Stimulated activated CD4-positive, alpha-beta T cell treated with anti-CD3 and anti-CD28 coated beads, Interleukin-15, amount 100 ng/mL, for 1 hour (primary cell): ENCODE data around the gene ERVW-1.
"Not testable (repeated sequence)": the region's sequence is repeated elsewhere in the genome, so short reads cannot be mapped to it uniquely, and the experiment has no call there.

Experiments used
- DNase-seq, 2 donors: peaks; one replicate each; pipeline ENCODE4 v3.0.0-alpha.2; 2020; ENCODE audit warnings: low read depth in 1 of 2, low spot score in 1 of 2

The ERVW-1 gene

DNA sequence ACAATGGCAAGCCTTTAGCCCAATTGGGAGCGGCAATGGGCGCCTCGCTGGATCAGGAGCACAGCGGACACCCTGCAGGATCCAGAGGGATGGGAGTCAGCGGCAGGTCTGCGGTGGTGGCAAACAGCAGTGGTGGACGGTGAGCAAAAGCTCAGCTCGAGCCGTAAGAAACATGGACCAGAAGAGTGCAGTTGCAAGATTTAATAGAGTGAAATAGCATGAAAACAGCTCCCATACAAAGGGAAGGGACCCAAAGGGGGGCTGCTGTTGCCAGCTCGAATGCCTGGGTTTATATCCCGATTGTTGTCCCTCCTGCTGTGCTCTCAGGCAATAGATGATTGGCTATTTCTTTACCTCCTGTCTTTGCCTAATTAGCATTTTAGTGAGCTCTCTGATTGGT, at the start of gene ERVW-1:
TSS of gene ERVW-1 (minus strand) at position 266 of the 400 bp plus-strand sequence. CDS start 7,565 bp downstream, outside the sequence.
- DNase-seq: not testable (repeated sequence)

DNA sequence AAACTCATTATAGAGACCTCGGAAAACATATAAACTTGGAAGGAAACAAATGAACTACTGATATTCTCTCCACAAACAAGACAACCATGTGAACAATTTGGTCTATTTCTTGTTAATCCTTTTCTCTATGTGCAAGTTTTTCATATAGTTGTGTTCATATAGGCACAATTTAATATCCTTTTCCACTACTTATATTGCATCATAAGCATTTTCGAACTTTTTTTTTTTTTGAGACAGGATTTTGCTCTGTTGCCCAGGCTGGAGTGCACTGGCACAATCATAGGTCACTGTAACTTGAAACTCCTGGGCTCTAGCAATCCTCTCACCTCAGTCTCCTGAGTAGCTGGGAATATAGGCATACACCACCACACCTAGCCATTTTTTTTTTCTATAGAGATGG, 45.4 kb upstream of the ERVW-1 start:
- no peak for DNase-seq

DNA sequence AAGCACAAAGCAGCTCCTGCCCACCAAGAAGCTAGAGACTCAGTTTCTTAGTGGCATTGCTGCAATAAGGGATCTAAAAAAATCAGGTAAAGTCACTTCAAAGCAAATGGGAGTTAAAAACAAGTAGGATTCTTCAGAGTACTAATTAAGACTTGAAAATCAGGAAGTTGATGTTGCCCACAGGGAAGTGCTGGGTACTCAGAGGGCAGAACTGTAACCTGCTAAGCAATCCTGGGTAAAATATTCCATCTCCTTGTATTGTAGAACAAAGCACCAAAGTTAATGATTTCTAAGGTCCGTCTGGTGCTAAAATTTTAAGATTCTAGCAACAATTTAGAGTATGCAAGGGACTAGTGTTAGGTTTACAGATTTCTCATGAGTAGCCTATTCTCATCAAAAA, 42.3 kb upstream of the ERVW-1 start:
- DNase-seq: no peak

GRCh38 chr7:92517631-92518030, 39.9 kb upstream of the ERVW-1 start:
- no peak for DNase-seq

DNA sequence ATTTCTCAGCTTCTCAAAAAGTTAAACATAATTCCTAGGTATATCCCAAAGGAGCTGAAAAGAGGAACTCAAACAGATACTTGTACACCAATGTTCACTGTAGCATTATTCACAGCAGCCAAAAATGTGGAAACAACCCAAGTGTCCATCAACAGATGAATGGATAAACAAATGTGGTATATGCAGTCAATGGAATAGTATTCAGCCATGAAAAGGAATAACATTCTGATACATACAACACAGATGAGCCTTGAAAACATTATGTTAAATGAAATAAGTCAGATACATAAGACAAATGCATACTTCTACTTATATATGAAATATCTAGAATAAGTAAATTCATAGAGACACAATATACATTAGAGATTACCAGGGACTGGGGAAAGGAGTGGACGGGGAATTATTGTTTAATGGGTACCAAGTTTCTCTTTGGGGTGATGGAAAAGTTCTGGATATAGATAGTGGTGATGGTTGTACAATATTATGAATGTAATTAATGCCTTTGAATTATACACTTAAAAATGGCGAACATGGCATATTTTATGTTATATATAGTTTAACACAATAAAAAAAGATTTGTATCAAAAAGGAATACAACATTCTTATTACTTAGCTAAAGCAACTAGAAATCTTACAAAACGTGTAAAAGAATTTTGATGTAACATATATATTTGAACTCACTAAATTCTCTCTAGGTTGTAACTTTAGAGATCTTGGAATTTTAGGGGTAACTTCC, 35.6 kb upstream of the ERVW-1 start:
- DNase-seq: no peak

DNA sequence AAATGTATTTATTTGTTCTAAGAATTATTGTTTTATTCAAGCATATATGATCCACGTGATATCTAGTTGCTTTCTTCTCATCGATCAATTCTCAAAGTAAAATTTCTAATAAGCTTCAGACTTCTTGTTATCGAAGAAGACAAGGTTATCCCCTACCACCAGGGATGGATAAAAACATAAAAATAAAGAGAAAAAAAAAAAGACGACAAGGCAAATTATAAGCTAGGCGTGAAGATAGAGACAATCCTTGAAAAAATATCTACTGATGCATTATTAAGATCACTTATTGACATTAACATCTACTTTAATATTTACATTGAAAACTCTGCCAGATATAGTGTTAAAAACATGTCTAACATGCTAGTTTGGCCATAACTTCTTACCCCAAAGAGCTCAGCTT, 31.2 kb upstream of the ERVW-1 start:
- DNase-seq: no peak

DNA sequence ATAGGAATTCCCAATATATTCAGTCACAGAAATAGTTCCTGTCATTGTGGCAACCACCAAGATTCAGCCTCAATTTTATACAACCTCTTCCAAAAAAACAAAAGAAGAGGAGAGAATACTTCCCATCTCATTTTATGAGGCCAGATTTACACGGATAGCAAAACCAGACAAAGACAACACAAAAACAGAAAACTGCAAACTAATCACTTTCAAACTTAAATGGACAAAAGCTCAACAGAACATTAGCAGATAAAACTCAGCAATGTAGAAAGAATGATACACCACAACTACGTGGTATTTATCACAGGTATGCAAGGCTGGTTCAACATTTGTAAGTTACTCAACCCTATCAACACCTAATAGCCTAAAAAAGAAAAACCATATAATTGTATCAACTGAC, 28.6 kb upstream of the ERVW-1 start:
- DNase-seq: no peak

- no peak for DNase-seq
Observed at GRCh38 chr7:92504563-92504962, 26.8 kb upstream of the ERVW-1 start.

DNA sequence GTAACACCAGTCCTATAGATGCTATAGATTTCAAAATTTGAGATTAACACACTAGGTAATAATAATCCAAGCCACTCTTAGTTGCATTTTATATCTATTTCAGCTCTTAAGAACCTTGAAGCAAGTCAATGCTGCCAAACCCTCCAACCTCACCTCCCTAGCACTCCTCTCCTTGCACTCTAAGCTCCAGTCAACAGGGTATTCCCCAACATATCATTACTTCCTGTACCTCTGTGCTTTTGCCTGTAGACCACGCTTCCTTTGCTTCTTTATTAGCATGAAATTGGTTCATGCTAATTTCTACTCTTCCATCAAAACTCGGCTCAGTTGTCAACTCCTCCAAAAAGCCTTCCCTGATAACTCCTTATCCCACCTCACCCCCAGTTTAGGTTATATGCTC, 26.0 kb upstream of the ERVW-1 start:
- DNase-seq: no peak

GRCh38 chr7:92498557-92498956, 20.8 kb upstream of the ERVW-1 start:
- no peak for DNase-seq

- DNase-seq: no peak
Observed at GRCh38 chr7:92496876-92497275, 19.1 kb upstream of the ERVW-1 start.

DNA sequence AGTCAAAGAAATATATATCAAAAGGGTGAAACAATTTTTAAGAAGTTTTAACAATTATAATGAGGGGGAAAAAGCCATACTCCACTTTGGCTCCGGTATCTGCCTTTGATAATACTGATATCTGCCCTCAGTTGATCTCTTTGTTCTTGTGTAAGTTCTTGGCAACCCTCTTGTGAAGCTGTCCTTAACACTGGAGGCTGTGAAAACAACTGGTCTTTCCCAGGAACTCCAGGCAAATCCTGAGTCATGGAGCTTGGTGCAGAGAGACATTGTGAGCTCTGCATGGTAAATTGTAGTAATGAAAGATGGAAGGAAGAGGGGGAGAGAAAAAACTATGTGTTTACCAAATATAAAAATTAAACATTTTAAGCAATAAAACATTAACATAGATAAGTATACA, 11.9 kb upstream of the ERVW-1 start:
- no peak for DNase-seq

DNA sequence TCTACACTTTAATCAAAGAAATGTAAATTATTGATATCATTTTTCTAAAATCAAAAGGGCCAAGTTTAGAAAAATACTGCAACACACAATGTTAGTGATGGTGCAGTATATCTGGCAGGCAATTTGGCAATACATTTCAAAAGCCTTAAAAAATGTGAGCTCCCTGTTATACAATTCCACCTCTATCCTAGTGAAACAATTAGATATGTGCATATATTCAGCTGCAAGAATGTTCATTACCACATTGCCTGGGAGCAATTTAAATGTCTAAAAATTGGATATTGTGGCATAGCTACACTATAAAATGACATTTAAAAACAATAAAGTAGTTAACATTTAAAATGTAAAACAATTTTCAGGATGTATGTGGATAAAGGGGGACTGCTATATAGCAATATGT, 10.1 kb upstream of the ERVW-1 start:
- DNase-seq: no peak

DNA sequence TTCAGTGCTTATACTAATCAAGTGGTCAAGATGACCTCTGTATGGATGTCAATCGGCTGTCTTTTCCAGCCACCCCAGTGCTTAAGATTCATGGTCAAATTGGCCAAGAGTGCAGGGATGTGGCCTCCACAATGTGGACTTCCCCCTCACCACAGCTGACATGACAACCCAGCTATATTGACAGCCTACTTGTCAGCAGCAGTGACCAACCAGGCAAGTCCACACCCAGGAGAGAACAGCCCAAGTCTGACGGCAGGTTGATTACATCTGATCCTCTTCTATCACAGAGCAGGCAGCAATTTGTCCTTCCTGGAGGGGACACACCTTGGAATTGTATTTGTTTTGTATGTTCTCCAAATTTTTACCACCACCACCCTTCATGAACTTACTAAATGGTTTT, 8.2 kb upstream of the ERVW-1 start:
- no peak for DNase-seq

- DNase-seq: no peak
Observed at GRCh38 chr7:92485267-92485892, 7.6 kb upstream of the ERVW-1 start.

DNA sequence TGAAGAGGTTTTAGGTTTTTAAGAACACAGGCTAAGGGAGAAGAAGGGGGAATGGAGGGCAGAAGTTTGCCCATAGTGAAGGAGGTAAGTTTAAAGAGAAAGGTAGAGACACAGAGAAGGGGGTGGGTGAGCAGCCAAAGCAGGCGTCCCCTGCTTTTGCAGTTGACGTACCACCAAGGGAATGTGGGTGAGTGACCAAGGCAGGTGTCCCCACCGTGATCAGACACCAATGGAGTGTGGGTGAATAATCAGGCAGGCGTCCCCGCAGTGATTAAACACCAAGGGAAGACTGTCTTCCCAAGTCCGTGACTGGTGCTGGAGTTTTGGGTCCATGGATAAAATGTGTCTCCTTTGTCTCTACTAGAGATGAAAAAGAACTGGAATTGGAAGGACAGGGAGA, 6.5 kb upstream of the ERVW-1 start:
- not testable (repeated sequence) for DNase-seq

DNA sequence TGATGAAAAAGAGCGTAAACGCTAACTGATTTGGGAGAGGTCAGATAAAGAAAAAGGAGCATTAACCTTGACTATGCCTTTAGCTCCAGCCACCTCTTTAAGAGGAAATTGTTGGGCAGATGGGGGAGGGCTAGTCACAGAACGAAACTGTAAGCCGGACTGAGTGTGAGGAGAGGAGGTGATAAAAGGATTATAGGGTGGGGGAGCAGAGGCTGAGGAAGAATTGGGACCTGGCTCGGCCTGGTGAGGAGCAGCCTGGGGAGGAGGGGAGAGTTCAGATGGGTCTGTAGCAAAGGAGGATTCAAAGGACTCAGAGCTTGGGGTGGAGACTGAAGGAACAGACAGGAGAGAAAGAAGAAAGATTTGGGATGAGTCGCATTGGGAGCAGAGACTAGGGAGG, 5.9 kb upstream of the ERVW-1 start:
- not testable (repeated sequence) for DNase-seq

DNA sequence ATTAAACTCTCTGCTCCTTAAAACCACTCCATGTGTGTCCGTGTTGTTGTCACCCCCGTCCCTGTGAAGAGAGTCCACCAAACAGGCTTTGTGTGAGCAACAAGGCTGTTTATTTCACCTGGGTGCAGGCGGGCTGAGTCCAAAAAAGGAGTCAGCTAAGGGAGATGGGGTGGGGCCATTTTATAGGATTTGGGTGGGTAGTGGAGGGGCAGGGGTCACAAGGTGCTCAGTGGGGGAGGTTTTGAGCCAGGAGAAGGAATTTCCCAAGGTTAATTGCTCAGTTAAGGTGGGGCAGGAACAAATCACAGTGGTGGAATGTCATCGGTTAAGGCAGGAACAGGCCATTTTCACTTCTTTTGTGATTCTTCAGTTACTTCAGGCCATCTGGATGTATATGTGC, 1.4 kb upstream of the ERVW-1 start:
- not testable (repeated sequence) for DNase-seq

- DNase-seq: no peak
Observed at GRCh38 chr7:92478711-92479110, 965 bp upstream of the ERVW-1 start.

GRCh38 chr7:92478095-92478494, 349 bp upstream of the ERVW-1 start:
- no peak for DNase-seq

DNA sequence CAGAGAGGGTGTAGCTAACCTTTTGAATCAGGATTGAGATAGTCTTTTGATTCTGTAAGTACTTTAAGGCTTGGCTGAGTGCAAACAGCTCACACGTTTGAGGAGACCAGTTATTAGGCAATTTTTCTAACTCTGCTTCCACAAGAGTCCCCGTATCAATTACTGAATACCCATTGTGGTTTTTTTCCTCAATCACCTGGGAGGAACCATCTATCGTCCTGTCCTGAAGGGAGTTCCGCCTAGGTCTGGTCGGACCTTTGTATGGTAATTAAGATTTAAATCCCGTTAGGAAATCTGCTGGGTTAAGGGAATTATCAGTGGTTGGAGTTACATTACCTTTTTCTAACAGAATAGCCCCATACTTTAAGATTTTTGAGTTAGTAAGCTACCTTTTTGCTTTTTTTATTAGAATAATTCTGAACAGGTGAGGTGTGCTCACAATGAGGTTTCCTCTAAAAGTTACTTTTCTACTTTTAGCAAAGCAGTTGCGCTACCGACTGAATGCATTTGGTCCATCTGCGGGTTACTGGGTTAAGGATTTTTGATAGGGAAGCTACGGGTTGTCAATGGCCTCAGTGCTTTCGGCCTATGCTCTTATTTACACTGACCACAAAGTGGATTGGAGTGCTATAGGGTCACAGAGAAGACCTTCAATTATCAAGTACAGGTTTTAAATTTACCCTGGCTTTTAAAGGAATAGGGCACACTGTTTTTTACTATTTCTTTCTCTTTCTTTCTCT, 1.7 kb downstream of the ERVW-1 start:
- not testable (repeated sequence) for DNase-seq

- DNase-seq: not testable (repeated sequence)
Observed at GRCh38 chr7:92475261-92475770, 2.4 kb downstream of the ERVW-1 start.
